ENCODE measurements around the gene TMC5. TPM values are rescaled to one million over a fixed set of nuclear protein-coding genes. Genes with fewer than 3 reads are reported as not detected.

Gene TMC5
- total RNA-seq, 1 experiment from 2014 or later: 52.5 TPM

DNA sequence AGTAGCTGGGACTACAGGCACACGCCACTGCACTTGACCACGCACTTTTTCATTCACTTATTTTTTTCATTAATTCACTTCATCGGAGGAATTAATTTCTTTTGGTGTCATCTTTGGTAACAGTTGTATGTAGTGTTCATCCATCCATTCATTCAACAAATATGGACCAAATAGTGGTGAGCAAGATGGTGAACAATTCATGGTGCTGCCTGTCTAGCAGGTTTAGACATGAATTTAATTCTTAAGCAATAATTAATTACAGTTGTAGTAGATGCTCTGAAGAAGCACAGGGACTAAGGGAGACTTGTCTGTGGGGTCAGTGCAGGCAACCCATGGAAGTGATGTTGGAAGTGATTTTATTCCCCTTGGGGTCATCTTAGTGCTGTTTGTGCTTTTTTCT, 81.8 kb downstream of the TMC5 start:
- TF ChIP-seq, protein P1, sequence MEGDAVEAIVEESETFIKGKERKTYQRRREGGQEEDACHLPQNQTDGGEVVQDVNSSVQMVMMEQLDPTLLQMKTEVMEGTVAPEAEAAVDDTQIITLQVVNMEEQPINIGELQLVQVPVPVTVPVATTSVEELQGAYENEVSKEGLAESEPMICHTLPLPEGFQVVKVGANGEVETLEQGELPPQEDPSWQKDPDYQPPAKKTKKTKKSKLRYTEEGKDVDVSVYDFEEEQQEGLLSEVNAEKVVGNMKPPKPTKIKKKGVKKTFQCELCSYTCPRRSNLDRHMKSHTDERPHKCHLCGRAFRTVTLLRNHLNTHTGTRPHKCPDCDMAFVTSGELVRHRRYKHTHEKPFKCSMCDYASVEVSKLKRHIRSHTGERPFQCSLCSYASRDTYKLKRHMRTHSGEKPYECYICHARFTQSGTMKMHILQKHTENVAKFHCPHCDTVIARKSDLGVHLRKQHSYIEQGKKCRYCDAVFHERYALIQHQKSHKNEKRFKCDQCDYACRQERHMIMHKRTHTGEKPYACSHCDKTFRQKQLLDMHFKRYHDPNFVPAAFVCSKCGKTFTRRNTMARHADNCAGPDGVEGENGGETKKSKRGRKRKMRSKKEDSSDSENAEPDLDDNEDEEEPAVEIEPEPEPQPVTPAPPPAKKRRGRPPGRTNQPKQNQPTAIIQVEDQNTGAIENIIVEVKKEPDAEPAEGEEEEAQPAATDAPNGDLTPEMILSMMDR (conservative IDR thresholded peaks at IDR 0.05): no peak
- no peak for TF ChIP-seq EZH2 (IDR thresholded peaks at IDR 0.05; ENCODE audit: low read depth)
- H2AFZ ChIP-seq: no peak overlapping the region
- peaks cover 6% of the 10 kb centered on the region for H3K4me1 ChIP-seq (replicated peaks; ENCODE audit: insufficient read depth)
- ChIA-PET POLR2A (ENCODE audit: unreplicated experiment) (no interaction called here), CTCF (no interaction called here)
- no peaks in the 10 kb centered on the region for H3K27me3 ChIP-seq (ENCODE audit: insufficient read depth, low read depth)
- H4K20me1 ChIP-seq (ENCODE audit: insufficient read depth): no peaks in the 10 kb centered on the region
- peaks cover 33% of the 10 kb centered on the region for H3K36me3 ChIP-seq (ENCODE audit: low read depth)
- H3F3A ChIP-seq (ENCODE audit: insufficient read depth, low read depth): peaks cover 29% of the 10 kb centered on the region
- H3K9me2 ChIP-seq (ENCODE audit: insufficient read depth): no peaks in the 10 kb centered on the region
- no TSS peak for BruUV-seq (replicated peaks)
- no peak for DNase-seq
- no peak overlapping the region for H3K27ac ChIP-seq
- peaks cover 15% of the 10 kb centered on the region for H3K79me2 ChIP-seq (ENCODE audit: low read depth)
- intact Hi-C loops (cut with micrococcal nuclease; ENCODE audit: unreplicated experiment): no loop called here
- no peak overlapping the region for H3K4me2 ChIP-seq
- no peaks in the 10 kb centered on the region for H3K9me3 ChIP-seq (ENCODE audit: insufficient read depth, low read depth)
- H3K4me3 ChIP-seq: no peak overlapping the region

DNA sequence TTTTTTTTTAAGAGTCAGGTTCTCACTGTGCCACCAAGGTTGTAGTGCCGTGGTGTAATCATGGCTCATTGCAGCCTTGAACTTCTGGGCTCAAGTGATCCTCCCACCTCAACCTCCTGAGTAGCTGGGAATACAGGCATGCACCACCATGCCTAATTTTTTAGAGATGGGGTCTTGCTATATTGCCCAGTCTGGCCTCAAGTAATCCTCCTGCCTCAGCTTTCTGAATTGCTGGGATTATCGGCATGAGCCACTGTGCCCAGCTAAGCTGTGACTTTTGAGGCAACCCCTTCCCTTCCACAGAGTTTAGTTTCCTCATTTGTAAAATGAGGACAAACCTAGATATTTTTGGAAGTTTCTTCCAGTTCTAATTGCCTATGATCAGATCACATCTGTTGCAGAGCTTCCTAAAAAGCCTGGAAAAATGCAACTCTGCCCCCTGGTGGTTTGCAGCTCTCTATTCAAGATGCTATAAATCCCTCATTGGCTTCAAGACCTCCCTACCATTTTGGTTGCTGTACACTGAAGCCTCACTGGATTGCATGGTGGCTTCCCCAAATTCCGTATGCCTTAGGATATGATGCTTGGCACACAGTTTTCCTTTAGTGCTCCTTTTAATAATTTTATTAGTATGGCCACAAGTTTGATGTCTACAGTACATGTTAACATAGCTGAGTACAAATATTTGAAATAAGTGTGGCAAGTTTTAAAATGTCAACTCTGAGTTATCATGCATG, 84.9 kb downstream of the TMC5 start:
- ChIA-PET CTCF (interaction anchor here (0.6 to 1.7 kb wide), 11 partner anchors 11 to 714 kb away, joined by 3 to 11 read pairs (median 4); partner anchors contain the start of gene TMC7), POLR2A (ENCODE audit: unreplicated experiment) (interaction anchor here (0.6 kb wide), 3 partner anchors 46 to 120 kb away, joined by 3 to 8 read pairs (median 3); no protein-coding TSS in a partner anchor)
- no peak for TF ChIP-seq EZH2 (IDR thresholded peaks at IDR 0.05; ENCODE audit: low read depth)
- TF ChIP-seq, protein P1 (conservative IDR thresholded peaks at IDR 0.05): peak; percentile 90
- H3K36me3 ChIP-seq (ENCODE audit: low read depth): peaks cover 38% of the 10 kb centered on the region
- DNase-seq: peak; percentile 56 to 73
- peaks cover 52% of the 10 kb centered on the region for H3F3A ChIP-seq (ENCODE audit: insufficient read depth, low read depth)
- no peak overlapping the region for H3K4me3 ChIP-seq
- H3K27ac ChIP-seq: no peak overlapping the region
- peaks cover 37% of the 10 kb centered on the region for H3K4me1 ChIP-seq (replicated peaks; ENCODE audit: insufficient read depth)
- no peaks in the 10 kb centered on the region for H3K9me2 ChIP-seq (ENCODE audit: insufficient read depth)
- H3K9me3 ChIP-seq (ENCODE audit: insufficient read depth, low read depth): no peaks in the 10 kb centered on the region
- peaks cover 25% of the 10 kb centered on the region for H3K79me2 ChIP-seq (ENCODE audit: low read depth)
- H2AFZ ChIP-seq: no peak overlapping the region
- intact Hi-C loops (cut with micrococcal nuclease; ENCODE audit: unreplicated experiment): loop anchor here (1.0 to 10.0 kb wide), 3 partner anchors 334 to 416 kb away; partner anchors contain the start of genes ITPRIPL2 and SYT17
- H4K20me1 ChIP-seq (ENCODE audit: insufficient read depth): no peaks in the 10 kb centered on the region
- TSS peak; percentile 38 for BruUV-seq (replicated peaks)
- H3K27me3 ChIP-seq (ENCODE audit: insufficient read depth, low read depth): no peaks in the 10 kb centered on the region
- H3K4me2 ChIP-seq: no peak overlapping the region

GRCh38 chr16:19503461-19504075, 85.9 kb downstream of the TMC5 start:
- peaks cover 47% of the 10 kb centered on the region for H3K4me1 ChIP-seq (replicated peaks; ENCODE audit: insufficient read depth)
- H3F3A ChIP-seq (ENCODE audit: insufficient read depth, low read depth): peaks cover 52% of the 10 kb centered on the region
- BruUV-seq (replicated peaks): no TSS peak
- no peaks in the 10 kb centered on the region for H4K20me1 ChIP-seq (ENCODE audit: insufficient read depth)
- H3K9me3 ChIP-seq (ENCODE audit: insufficient read depth, low read depth): no peaks in the 10 kb centered on the region
- ChIA-PET CTCF (interaction anchor here (0.9 to 1.7 kb wide), 5 partner anchors 17 to 715 kb away, joined by 3 to 11 read pairs (median 4); partner anchors contain the start of gene TMC7), POLR2A (ENCODE audit: unreplicated experiment) (no interaction called here)
- H3K27ac ChIP-seq: peak overlapping the region; percentile 87; the same call in 1 of the 2 replicates
- no peaks in the 10 kb centered on the region for H3K27me3 ChIP-seq (ENCODE audit: insufficient read depth, low read depth)
- H2AFZ ChIP-seq: no peak overlapping the region
- peaks cover 27% of the 10 kb centered on the region for H3K79me2 ChIP-seq (ENCODE audit: low read depth)
- peaks cover 36% of the 10 kb centered on the region for H3K36me3 ChIP-seq (ENCODE audit: low read depth)
- intact Hi-C loops (cut with micrococcal nuclease; ENCODE audit: unreplicated experiment): loop anchor here (2.0 to 10.0 kb wide), 2 partner anchors 119 to 389 kb away; partner anchors contain the start of gene ITPRIPL2
- no peaks in the 10 kb centered on the region for H3K9me2 ChIP-seq (ENCODE audit: insufficient read depth)
- no peak overlapping the region for H3K4me3 ChIP-seq
- no peak overlapping the region for H3K4me2 ChIP-seq
- no peak for DNase-seq
- TF ChIP-seq EZH2 (IDR thresholded peaks at IDR 0.05; ENCODE audit: low read depth): no peak
- TF ChIP-seq, protein P1 (conservative IDR thresholded peaks at IDR 0.05): no peak
